Activated CD4-positive, alpha-beta T cell treated with anti-CD3 and anti-CD28 coated beads, Interleukin-2, amount 10 ng/mL, durations not matched to agents 7 days and 5 days (primary cell): ENCODE data around the gene VAMP5. TPM values are rescaled to one million over a fixed set of nuclear protein-coding genes. Genes with fewer than 3 reads are reported as not detected.
"Not testable (repeated sequence)": the region's sequence is repeated elsewhere in the genome, so short reads cannot be mapped to it uniquely, and the experiment has no call there.

ENCODE experiments used
- CTCF ChIA-PET: fragments of 350-600 bp; sonication (Branson Sonifier 250); formaldehyde crosslinking; loops from one replicate; lab custom pipeline; 2021; ENCODE audit warnings: antibody characterized with exemption; lab: Charles Lee
- POLR2A ChIA-PET: fragments of 350-600 bp; sonication (Branson Sonifier 250); formaldehyde crosslinking; loops from one replicate; lab custom pipeline; 2021; ENCODE audit warnings: antibody characterized with exemption; lab: Charles Lee
- DNase-seq: peaks from one replicate; pipeline ENCODE4 v3.0.0-alpha.2; 2020
- H3K27ac Mint-ChIP-seq: one replicate; pipeline ENCODE4 v1.8.0; 2021; ENCODE audit warnings: mild to moderate bottlenecking, moderate library complexity, mixed read lengths
- H3K27me3 Mint-ChIP-seq: one replicate; pipeline ENCODE4 v1.8.0; 2021; ENCODE audit warnings: mixed read lengths
- H3K36me3 Mint-ChIP-seq: one replicate; pipeline ENCODE4 v1.8.0; 2021; ENCODE audit warnings: low read depth, mixed read lengths
- H3K4me1 Mint-ChIP-seq: one replicate; pipeline ENCODE4 v1.8.0; 2021; ENCODE audit warnings: mixed read lengths
- H3K4me3 Mint-ChIP-seq: one replicate; pipeline ENCODE4 v1.8.0; 2021; ENCODE audit warnings: mild to moderate bottlenecking, moderate library complexity, mixed read lengths
- H3K9me3 Mint-ChIP-seq: one replicate; pipeline ENCODE4 v1.8.0; 2021; ENCODE audit warnings: mixed read lengths
- total RNA-seq, 2 experiments: library from RNA; stranded (reverse); gene quantifications; one replicate each; pipeline ENCODE4 v1.2.3, GENCODE V29; 2021

VAMP5 gene
- total RNA-seq, 2 experiments from 2014 or later = 61.5 to 67.4 TPM

GRCh38 chr2:85553184-85553583 is 31.0 kb upstream of the VAMP5 start:
- H3K36me3 Mint-ChIP-seq = peaks cover 36% of the 10 kb centered on the region

GRCh38 chr2:85554980-85555612 is 29.1 kb upstream of the VAMP5 start:
- Mint-ChIP-seq H3K36me3 (peaks cover 33% of the 10 kb centered on the region), H3K4me3 (no peak overlapping the region), H3K27ac (peak overlapping the region; percentile 27), H3K9me3 (no peaks in the 10 kb centered on the region), H3K27me3 (no peaks in the 10 kb centered on the region), H3K4me1 (peaks cover 17% of the 10 kb centered on the region)
- CTCF ChIA-PET = interaction anchor here (2.7 to 3.2 kb wide), 2 partner anchors 16 to 135 kb away, joined by 8 to 26 read pairs; partner anchors contain the start of genes MAT2A and SH2D6
- DNase-seq = no peak
- POLR2A ChIA-PET = no interaction called here

More at GRCh38 chr2:85553184-85553583, 31.0 kb upstream of the VAMP5 start:
- ChIA-PET POLR2A (no interaction called here), CTCF (interaction anchor here (6.4 to 6.7 kb wide), 2 partner anchors 13 to 133 kb away, joined by 40 to 65 read pairs; partner anchors contain the start of genes MAT2A and SH2D6)
- no peak for DNase-seq
- Mint-ChIP-seq H3K9me3 (no peaks in the 10 kb centered on the region), H3K27ac (no peak overlapping the region), H3K27me3 (no peaks in the 10 kb centered on the region), H3K4me3 (no peak overlapping the region), H3K4me1 (peaks cover 6% of the 10 kb centered on the region)

GRCh38 chr2:85557130-85557529 is 27.1 kb upstream of the VAMP5 start:
- Mint-ChIP-seq H3K27ac (no peak overlapping the region), H3K4me1 (peaks cover 28% of the 10 kb centered on the region), H3K36me3 (peaks cover 19% of the 10 kb centered on the region), H3K4me3 (no peak overlapping the region), H3K27me3 (no peaks in the 10 kb centered on the region), H3K9me3 (no peaks in the 10 kb centered on the region)
- CTCF ChIA-PET = interaction anchor here (0.9 to 3.2 kb wide), 7 partner anchors 15 to 187 kb away, joined by 3 to 26 read pairs (median 3); partner anchors contain the start of genes MAT2A and SH2D6
- POLR2A ChIA-PET = interaction anchor here (1.0 kb wide), 1 partner anchor 11 kb away, joined by 4 read pairs; no protein-coding TSS in a partner anchor
- no peak for DNase-seq

- no peaks in the 10 kb centered on the region for H3K9me3 Mint-ChIP-seq
- H3K4me1 Mint-ChIP-seq = peaks cover 29% of the 10 kb centered on the region
- no peak for DNase-seq
- no peak overlapping the region for H3K4me3 Mint-ChIP-seq
- H3K27me3 Mint-ChIP-seq = no peaks in the 10 kb centered on the region
- ChIA-PET POLR2A (no interaction called here), CTCF (interaction anchor here (1.2 to 2.0 kb wide), 2 partner anchors 10 to 16 kb away, joined by 3 to 7 read pairs; no protein-coding TSS in a partner anchor)
- peaks cover 16% of the 10 kb centered on the region for H3K36me3 Mint-ChIP-seq
- H3K27ac Mint-ChIP-seq = no peak overlapping the region
Measured at GRCh38 chr2:85558160-85558559, 26.1 kb upstream of the VAMP5 start.

- ChIA-PET POLR2A (interaction anchor here (0.9 to 1.3 kb wide), 3 partner anchors 10 to 206 kb away, joined by 3 to 8 read pairs (median 3); partner anchors contain the start of genes ELMOD3 and RETSAT), CTCF (interaction anchor here (0.6 to 4.7 kb wide), 5 partner anchors 10 to 77 kb away, joined by 3 to 44 read pairs (median 4); partner anchors contain the start of gene MAT2A)
- not testable (repeated sequence) for H3K9me3 Mint-ChIP-seq, H3K27me3 Mint-ChIP-seq, DNase-seq, H3K36me3 Mint-ChIP-seq
- Mint-ChIP-seq H3K4me1 (peaks cover 36% of the 10 kb centered on the region), H3K4me3 (peak overlapping the region; percentile 98), H3K27ac (peak overlapping the region; percentile 99)
Measured at GRCh38 chr2:85560403-85560726, 23.9 kb upstream of the VAMP5 start.

- CTCF ChIA-PET = interaction anchor here (0.6 to 4.7 kb wide), 6 partner anchors 11 to 77 kb away, joined by 3 to 44 read pairs (median 4); partner anchors contain the start of gene MAT2A
- POLR2A ChIA-PET = interaction anchor here (0.9 to 1.3 kb wide), 3 partner anchors 11 to 207 kb away, joined by 3 to 8 read pairs (median 3); partner anchors contain the start of genes ELMOD3 and RETSAT
- H3K27me3 Mint-ChIP-seq = no peaks in the 10 kb centered on the region
- H3K4me1 Mint-ChIP-seq = peaks cover 36% of the 10 kb centered on the region
- no peak for DNase-seq
- H3K27ac Mint-ChIP-seq = peak overlapping the region; percentile 99
- H3K9me3 Mint-ChIP-seq = no peaks in the 10 kb centered on the region
- peaks cover 7% of the 10 kb centered on the region for H3K36me3 Mint-ChIP-seq
- H3K4me3 Mint-ChIP-seq = peak overlapping the region; percentile 98
Measured at GRCh38 chr2:85560812-85561279, 23.4 kb upstream of the VAMP5 start.

GRCh38 chr2:85561280-85562212 is 22.7 kb upstream of the VAMP5 start, which contains the start of gene GGCX:
Gene GGCX, minus strand, starts transcription at chr2:85561493. Its CDS starts 65 bp downstream, at chr2:85561428.
- DNase-seq = peak; percentile 95
- H3K9me3 Mint-ChIP-seq = no peaks in the 10 kb centered on the region
- H3K27ac Mint-ChIP-seq = peak within 1 kb of the TSS; percentile 99
- H3K4me3 Mint-ChIP-seq = peak within 1 kb of the TSS; percentile 98
- no peaks in the 10 kb centered on the region for H3K27me3 Mint-ChIP-seq
- H3K4me1 Mint-ChIP-seq = peaks cover 36% of the 10 kb centered on the region
- ChIA-PET CTCF (interaction anchor here (0.6 to 4.7 kb wide), 8 partner anchors 12 to 204 kb away, joined by 3 to 44 read pairs (median 4); partner anchors contain the start of gene SH2D6), POLR2A (interaction anchor here (0.7 to 1.3 kb wide), 3 partner anchors 12 to 143 kb away, joined by 3 to 10 read pairs (median 8); no protein-coding TSS in a partner anchor)
- H3K36me3 Mint-ChIP-seq = peaks cover 5% of the 10 kb centered on the region

GRCh38 chr2:85564144-85564563 is 20.1 kb upstream of the VAMP5 start:
- Mint-ChIP-seq H3K27ac (peak overlapping the region; percentile 5), H3K9me3 (no peaks in the 10 kb centered on the region), H3K27me3 (no peaks in the 10 kb centered on the region), H3K4me3 (no peak overlapping the region), H3K4me1 (peaks cover 33% of the 10 kb centered on the region), H3K36me3 (peaks cover 2% of the 10 kb centered on the region)
- ChIA-PET POLR2A (no interaction called here), CTCF (interaction anchor here (0.7 to 4.7 kb wide), 4 partner anchors 14 to 146 kb away, joined by 3 to 44 read pairs (median 6); no protein-coding TSS in a partner anchor)
- no peak for DNase-seq

- ChIA-PET POLR2A (no interaction called here), CTCF (interaction anchor here (2.0 kb wide), 1 partner anchor 14 kb away, joined by 8 read pairs; no protein-coding TSS in a partner anchor)
- Mint-ChIP-seq H3K27ac (no peak overlapping the region), H3K4me1 (peaks cover 16% of the 10 kb centered on the region), H3K27me3 (peaks cover 15% of the 10 kb centered on the region), H3K4me3 (no peak overlapping the region), H3K9me3 (no peaks in the 10 kb centered on the region), H3K36me3 (no peaks in the 10 kb centered on the region)
- DNase-seq = no peak
Measured at GRCh38 chr2:85566265-85566664, 18.0 kb upstream of the VAMP5 start.

- Mint-ChIP-seq H3K27me3 (peaks cover 14% of the 10 kb centered on the region), H3K9me3 (no peaks in the 10 kb centered on the region), H3K4me3 (no peak overlapping the region), H3K4me1 (peaks cover 29% of the 10 kb centered on the region), H3K36me3 (peaks cover 18% of the 10 kb centered on the region), H3K27ac (no peak overlapping the region)
- CTCF ChIA-PET = interaction anchor here (0.6 to 1.5 kb wide), 2 partner anchors 16 to 27 kb away, joined by 3 read pairs; no protein-coding TSS in a partner anchor
- DNase-seq = no peak
- POLR2A ChIA-PET = no interaction called here
Measured at GRCh38 chr2:85575739-85576138, 8.5 kb upstream of the VAMP5 start.

- DNase-seq = no peak
- Mint-ChIP-seq H3K4me3 (peak overlapping the region; percentile 93), H3K36me3 (peaks cover 25% of the 10 kb centered on the region), H3K9me3 (no peaks in the 10 kb centered on the region), H3K4me1 (peaks cover 35% of the 10 kb centered on the region), H3K27ac (peak overlapping the region; percentile 92), H3K27me3 (peaks cover 6% of the 10 kb centered on the region)
- CTCF ChIA-PET = interaction anchor here (1.1 to 2.3 kb wide), 3 partner anchors 15 to 60 kb away, joined by 3 to 10 read pairs (median 6); no protein-coding TSS in a partner anchor
- POLR2A ChIA-PET = no interaction called here
Measured at GRCh38 chr2:85577063-85577385, 7.2 kb upstream of the VAMP5 start.
